Fibroblast of upper back skin (primary cell): ENCODE measurements around the gene FGD3.

Experiments used
- DNase-seq: peaks from one replicate; pipeline ENCODE4 v3.0.0-alpha.2; 2013

The FGD3 gene

GRCh38 chr9:93081081-93081529 lies 133.8 kb downstream of the FGD3 start:
- no peak for DNase-seq

GRCh38 chr9:93081931-93082330 lies 134.6 kb downstream of the FGD3 start:
- peak; percentile 59 for DNase-seq

- no peak for DNase-seq
These were observed 135.6 kb downstream of the FGD3 start for GRCh38 chr9:93082841-93083411.

GRCh38 chr9:93083592-93084470 lies 136.5 kb downstream of the FGD3 start:
- DNase-seq = no peak

- DNase-seq = no peak
These were observed 137.2 kb downstream of the FGD3 start for GRCh38 chr9:93084471-93084881.

GRCh38 chr9:93085676-93086075 lies 138.4 kb downstream of the FGD3 start:
- DNase-seq = no peak
